H9 (cell line): ENCODE data around the gene CERK. TPM values are rescaled to one million over a fixed set of nuclear protein-coding genes. Genes with fewer than 3 reads are reported as not detected.

ENCODE experiments used
- DNase-seq: peaks from one replicate; pipeline ENCODE4 v3.0.0-alpha.2; 2017
- H2AFZ ChIP-seq: one replicate; pipeline ENCODE4 v1.6.1; 2013; ENCODE audit warnings: mild to moderate bottlenecking, low read length, control low read depth, moderate library complexity
- H2AK5ac ChIP-seq: 2 replicates; pipeline ENCODE4 v1.6.1; 2013; ENCODE audit warnings: low read length, control low read depth, mixed read lengths; ENCODE audit not compliant: insufficient read length
- H2BK120ac ChIP-seq: one replicate; pipeline ENCODE4 v1.6.1; 2013; ENCODE audit warnings: low read depth, mild to moderate bottlenecking, low read length, control low read depth, inconsistent platforms; ENCODE audit not compliant: poor library complexity, severe bottlenecking
- H2BK12ac ChIP-seq: 2 replicates; pipeline ENCODE4 v1.6.1; 2013; ENCODE audit warnings: low read length, control low read depth, mixed read lengths, low read depth; ENCODE audit not compliant: insufficient read length
- H2BK15ac ChIP-seq: 2 replicates; pipeline ENCODE4 v1.6.1; 2013; ENCODE audit warnings: low read depth, low read length, control low read depth
- H2BK20ac ChIP-seq: one replicate; pipeline ENCODE4 v1.6.1; 2013; ENCODE audit warnings: low read depth, mild to moderate bottlenecking, low read length, control low read depth, inconsistent platforms; ENCODE audit not compliant: poor library complexity, severe bottlenecking
- H2BK5ac ChIP-seq: 2 replicates; pipeline ENCODE4 v1.6.1; 2013; ENCODE audit warnings: low read length, control low read depth, mixed read lengths; ENCODE audit not compliant: insufficient read length
- H3K14ac ChIP-seq: 2 replicates; pipeline ENCODE4 v1.6.1; 2013; ENCODE audit warnings: low read length, control low read depth; ENCODE audit not compliant: insufficient read depth
- H3K18ac ChIP-seq: 2 replicates; pipeline ENCODE4 v1.6.1; 2013; ENCODE audit warnings: low read depth, mild to moderate bottlenecking, mixed read lengths, low read length, control low read depth; ENCODE audit not compliant: insufficient read length
- H3K23ac ChIP-seq: 2 replicates; pipeline ENCODE4 v1.6.1; 2013; ENCODE audit warnings: low read length, control low read depth, mixed read lengths, low read depth; ENCODE audit not compliant: insufficient read length
- H3K23me2 ChIP-seq: 2 replicates; pipeline ENCODE4 v1.6.1; 2013; ENCODE audit warnings: low read depth, mild to moderate bottlenecking, mixed read lengths, low read length, control low read depth; ENCODE audit not compliant: insufficient read length, poor library complexity, severe bottlenecking
- H3K27ac ChIP-seq: 2 replicates; pipeline ENCODE4 v1.5.1; 2013; ENCODE audit warnings: low read length, control low read depth, mixed read lengths, low read depth; ENCODE audit not compliant: insufficient read length
- H3K27me3 ChIP-seq: 2 replicates; pipeline ENCODE4 v1.6.1; 2013; ENCODE audit warnings: low read length, control low read depth, inconsistent platforms; ENCODE audit not compliant: insufficient read depth
- H3K4ac ChIP-seq: 2 replicates; pipeline ENCODE4 v1.6.1; 2013; ENCODE audit warnings: low read depth, mild to moderate bottlenecking, control low read depth, inconsistent platforms, low read length, moderate library complexity
- H3K4me1 ChIP-seq: 2 replicates; pipeline ENCODE4 v1.6.1; 2013; ENCODE audit warnings: low read length, control low read depth, inconsistent platforms; ENCODE audit not compliant: insufficient read depth
- H3K4me2 ChIP-seq: 2 replicates; pipeline ENCODE4 v1.6.1; 2013; ENCODE audit warnings: low read length, control low read depth, mixed read lengths; ENCODE audit not compliant: insufficient read length, insufficient read depth
- H3K56ac ChIP-seq: 2 replicates; pipeline ENCODE4 v1.6.1; 2013; ENCODE audit warnings: low read depth, mild to moderate bottlenecking, mixed read lengths, low read length, control low read depth; ENCODE audit not compliant: insufficient read length
- H3K79me1 ChIP-seq: 2 replicates; pipeline ENCODE4 v1.6.1; 2013; ENCODE audit warnings: low read depth, mild to moderate bottlenecking, moderate library complexity, low read length, control low read depth, inconsistent platforms; ENCODE audit not compliant: insufficient read depth, poor library complexity, severe bottlenecking
- H3K79me2 ChIP-seq: 2 replicates; pipeline ENCODE4 v1.6.1; 2013; ENCODE audit warnings: low read length, control low read depth, inconsistent platforms; ENCODE audit not compliant: insufficient read depth
- H3K9ac ChIP-seq: 2 replicates; pipeline ENCODE4 v1.6.1; 2013; ENCODE audit warnings: low read length, control low read depth, mixed read lengths; ENCODE audit not compliant: insufficient read length; ENCODE audit errors: extremely low read depth
- H3K9me3 ChIP-seq: one replicate; pipeline ENCODE4 v1.6.1; 2013; ENCODE audit warnings: low read depth, low read length, inconsistent platforms; ENCODE audit not compliant: control insufficient read depth
- H3T11ph ChIP-seq: one replicate; pipeline ENCODE4 v1.6.1; 2013; ENCODE audit warnings: mild to moderate bottlenecking, low read length, control low read depth, inconsistent platforms
- H4K20me1 ChIP-seq: one replicate; pipeline ENCODE4 v1.6.1; 2013; ENCODE audit not compliant: control insufficient read depth, insufficient read length, insufficient read depth
- H4K5ac ChIP-seq: 2 replicates; pipeline ENCODE4 v1.6.1; 2013; ENCODE audit warnings: low read depth, mild to moderate bottlenecking, mixed read lengths, low read length, control low read depth; ENCODE audit not compliant: insufficient read length
- H4K8ac ChIP-seq: replicated peaks from 2 replicates; pipeline ENCODE4 v1.6.1; 2013; ENCODE audit warnings: low read length, control low read depth, mixed read lengths, low read depth; ENCODE audit not compliant: insufficient read length
- H4K91ac ChIP-seq: 2 replicates; pipeline ENCODE4 v1.6.1; 2013; ENCODE audit warnings: low read depth, mild to moderate bottlenecking, moderate library complexity, mixed read lengths, low read length, control low read depth; ENCODE audit not compliant: insufficient read length
- H3K27ac Mint-ChIP-seq, 3 experiments: 2 replicates in 2 of 3; 3 replicates in 1 of 3; pipeline ENCODE4 v1.8.0; 2020 to 2021; ENCODE audit warnings: mixed read lengths in 3 of 3, mild to moderate bottlenecking in 1 of 3, moderate library complexity in 1 of 3
- H3K27me3 Mint-ChIP-seq: 2 replicates; pipeline ENCODE4 v1.8.0; 2021; ENCODE audit warnings: low read depth, mild to moderate bottlenecking, moderate library complexity, mixed read lengths
- H3K36me3 Mint-ChIP-seq, 3 experiments: 2 replicates in 2 of 3; 3 replicates in 1 of 3; pipeline ENCODE4 v1.8.0; 2020 to 2021; ENCODE audit warnings: low read depth in 3 of 3, mixed read lengths in 3 of 3; ENCODE audit not compliant: insufficient read depth in 1 of 3
- H3K4me1 Mint-ChIP-seq, 2 experiments: 2 replicates each; pipeline ENCODE4 v1.8.0; 2020; ENCODE audit warnings: mixed read lengths in 2 of 2
- H3K4me3 Mint-ChIP-seq, 2 experiments: 2 replicates in 1 of 2; 3 replicates in 1 of 2; pipeline ENCODE4 v1.8.0; 2020 to 2021; ENCODE audit warnings: mild to moderate bottlenecking in 2 of 2, mixed read lengths in 2 of 2, moderate library complexity in 1 of 2
- H3K9me3 Mint-ChIP-seq, 2 experiments: 2 replicates in 1 of 2; 3 replicates in 1 of 2; pipeline ENCODE4 v1.8.0; 2020; ENCODE audit warnings: mild to moderate bottlenecking in 2 of 2, mixed read lengths in 2 of 2, moderate library complexity in 1 of 2
- WGBS: extraction: QIAGEN DNeasy Blood & Tissue Kit; methylation state at CpG from one replicate; pipeline ENCODE4 v1.1.7; 2013; ENCODE audit warnings: missing lambda C conversion rate, low lambda C conversion rate, mixed read lengths; ENCODE audit not compliant: insufficient read length; ENCODE audit errors: extremely low coverage; 5-methylcytosine and 5-hydroxymethylcytosine counted together
- total RNA-seq: library from RNA; stranded (reverse); gene quantifications from 2 replicates; pipeline ENCODE4 v1.2.1, GENCODE V29; 2021
- TF ChIP-seq, protein P1 (sequence below): fragments of 200-600 bp; sonication (generic); conservative IDR thresholded peaks from 3 replicates; pipeline ENCODE4 v1.8.0; 2021; ENCODE audit warnings: antibody characterized with exemption, mild to moderate bottlenecking

The CERK gene
- total RNA-seq, 1 experiment from 2014 or later, result 47.1 TPM

- Histone ChIP-seq H3K79me1 (peaks cover 4% of the 10 kb centered on the region), H3K18ac (no peak overlapping the region)
- peak overlapping the region in 1 of 2 experiments; percentile 47; a peak in 3 of 5 replicates for H3K4me3 Mint-ChIP-seq
These were observed 6.6 kb downstream of the CERK start for GRCh38 chr22:46731246-46732040.

More at GRCh38 chr22:46731246-46732040, 6.6 kb downstream of the CERK start:
- Histone ChIP-seq H2BK120ac (no peak overlapping the region), H3K4ac (no peak overlapping the region), H3K9me3 (no peaks in the 10 kb centered on the region), H3T11ph (no peak overlapping the region), H3K4me1 (peaks cover 9% of the 10 kb centered on the region; the same call in 1 of the 2 replicates), H4K8ac (no peak overlapping the region), H2AK5ac (no peak overlapping the region), H3K27me3 (no peaks in the 10 kb centered on the region), H3K27ac (no peak overlapping the region), H4K20me1 (peaks cover 10% of the 10 kb centered on the region), H2BK5ac (no peak overlapping the region), H4K91ac (no peak overlapping the region), H3K56ac (no peak overlapping the region), H3K23ac (no peak overlapping the region), H3K79me2 (peaks cover 2% of the 10 kb centered on the region; the same call in 1 of the 2 replicates), H2BK15ac (no peak overlapping the region), H3K23me2 (no peaks in the 10 kb centered on the region), H2AFZ (no peak overlapping the region), H2BK12ac (no peak overlapping the region), H3K4me2 (no peak overlapping the region), H4K5ac (no peak overlapping the region), H2BK20ac (no peak overlapping the region), H3K9ac (no peak overlapping the region), H3K14ac (peak overlapping the region; percentile 76; the same call in 1 of the 2 replicates)
- DNase-seq, result peak; percentile 54
- peak overlapping the region; percentile 53 to 77 (median 69); a peak in 5 of 7 replicates for H3K27ac Mint-ChIP-seq
- no peaks in the 10 kb centered on the region; the same call in 1 of the 2 replicates for H3K27me3 Mint-ChIP-seq
- no peaks in the 10 kb centered on the region for H3K9me3 Mint-ChIP-seq
- H3K4me1 Mint-ChIP-seq, result peaks cover 26 to 47% of the 10 kb centered on the region in 2 experiments
- peaks cover 2 to 10% (median 6%) of the 10 kb centered on the region in 3 experiments; a peak in 6 of 7 replicates for H3K36me3 Mint-ChIP-seq
- no CpG with 5 or more reads among the region's 22 CpGs for WGBS
- TF ChIP-seq, protein P1, sequence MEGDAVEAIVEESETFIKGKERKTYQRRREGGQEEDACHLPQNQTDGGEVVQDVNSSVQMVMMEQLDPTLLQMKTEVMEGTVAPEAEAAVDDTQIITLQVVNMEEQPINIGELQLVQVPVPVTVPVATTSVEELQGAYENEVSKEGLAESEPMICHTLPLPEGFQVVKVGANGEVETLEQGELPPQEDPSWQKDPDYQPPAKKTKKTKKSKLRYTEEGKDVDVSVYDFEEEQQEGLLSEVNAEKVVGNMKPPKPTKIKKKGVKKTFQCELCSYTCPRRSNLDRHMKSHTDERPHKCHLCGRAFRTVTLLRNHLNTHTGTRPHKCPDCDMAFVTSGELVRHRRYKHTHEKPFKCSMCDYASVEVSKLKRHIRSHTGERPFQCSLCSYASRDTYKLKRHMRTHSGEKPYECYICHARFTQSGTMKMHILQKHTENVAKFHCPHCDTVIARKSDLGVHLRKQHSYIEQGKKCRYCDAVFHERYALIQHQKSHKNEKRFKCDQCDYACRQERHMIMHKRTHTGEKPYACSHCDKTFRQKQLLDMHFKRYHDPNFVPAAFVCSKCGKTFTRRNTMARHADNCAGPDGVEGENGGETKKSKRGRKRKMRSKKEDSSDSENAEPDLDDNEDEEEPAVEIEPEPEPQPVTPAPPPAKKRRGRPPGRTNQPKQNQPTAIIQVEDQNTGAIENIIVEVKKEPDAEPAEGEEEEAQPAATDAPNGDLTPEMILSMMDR, result no peak
